MM.1S (cell line): ENCODE results near the gene APOA5.

ENCODE experiments used
- EZH2 ChIP-seq: fragments of 300-600 bp; sonication (generic); optimal IDR thresholded peaks from 2 replicates; pipeline ENCODE3; 2017; ENCODE audit warnings: low read depth, mild to moderate bottlenecking, antibody characterized with exemption, low read length, mixed read lengths
- TF ChIP-seq, protein P1 (sequence below): fragments of 300-600 bp; sonication (generic); IDR thresholded peaks from 2 replicates; pipeline ENCODE4 v1.5.1; 2016; ENCODE audit warnings: antibody characterized with exemption, low read length, mixed read lengths

- no peak for TF ChIP-seq EZH2
- TF ChIP-seq, protein P1, sequence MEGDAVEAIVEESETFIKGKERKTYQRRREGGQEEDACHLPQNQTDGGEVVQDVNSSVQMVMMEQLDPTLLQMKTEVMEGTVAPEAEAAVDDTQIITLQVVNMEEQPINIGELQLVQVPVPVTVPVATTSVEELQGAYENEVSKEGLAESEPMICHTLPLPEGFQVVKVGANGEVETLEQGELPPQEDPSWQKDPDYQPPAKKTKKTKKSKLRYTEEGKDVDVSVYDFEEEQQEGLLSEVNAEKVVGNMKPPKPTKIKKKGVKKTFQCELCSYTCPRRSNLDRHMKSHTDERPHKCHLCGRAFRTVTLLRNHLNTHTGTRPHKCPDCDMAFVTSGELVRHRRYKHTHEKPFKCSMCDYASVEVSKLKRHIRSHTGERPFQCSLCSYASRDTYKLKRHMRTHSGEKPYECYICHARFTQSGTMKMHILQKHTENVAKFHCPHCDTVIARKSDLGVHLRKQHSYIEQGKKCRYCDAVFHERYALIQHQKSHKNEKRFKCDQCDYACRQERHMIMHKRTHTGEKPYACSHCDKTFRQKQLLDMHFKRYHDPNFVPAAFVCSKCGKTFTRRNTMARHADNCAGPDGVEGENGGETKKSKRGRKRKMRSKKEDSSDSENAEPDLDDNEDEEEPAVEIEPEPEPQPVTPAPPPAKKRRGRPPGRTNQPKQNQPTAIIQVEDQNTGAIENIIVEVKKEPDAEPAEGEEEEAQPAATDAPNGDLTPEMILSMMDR: no peak
Observed at GRCh38 chr11:116814502-116814901, 22.8 kb upstream of the APOA5 start.
